HG02840 (cell line): Measurements from ENCODE around the gene TOX2.

Source experiments
- ATAC-seq: cut with Tn5 transposase; IDR thresholded peaks from one replicate; pipeline ENCODE4 v1.9.1; 2021; ENCODE audit warnings: mild to moderate bottlenecking, moderate library complexity, moderate number of reproducible peaks; ENCODE audit not compliant: unreplicated experiment, low FRiP score

TOX2 gene

GRCh38 chr20:43955062-43955749 is 40.6 kb downstream of the TOX2 start:
- ATAC-seq: peak; percentile 53

GRCh38 chr20:43955750-43956191 is 41.1 kb downstream of the TOX2 start:
- no peak for ATAC-seq

- ATAC-seq: no peak
These were observed 42.7 kb downstream of the TOX2 start for GRCh38 chr20:43957392-43957791.

GRCh38 chr20:43958626-43959025 is 44.0 kb downstream of the TOX2 start:
- no peak for ATAC-seq

GRCh38 chr20:43959079-43959919 is 44.6 kb downstream of the TOX2 start:
- no peak for ATAC-seq

GRCh38 chr20:43959920-43960227 is 45.2 kb downstream of the TOX2 start:
- no peak for ATAC-seq

GRCh38 chr20:43960231-43960630 is 45.6 kb downstream of the TOX2 start:
- ATAC-seq: no peak

GRCh38 chr20:43961116-43961515 is 46.5 kb downstream of the TOX2 start:
- no peak for ATAC-seq

- ATAC-seq: no peak
These were observed 47.2 kb downstream of the TOX2 start for GRCh38 chr20:43961541-43962471.

GRCh38 chr20:43962530-43962929 is 47.9 kb downstream of the TOX2 start:
- ATAC-seq: no peak

- no peak for ATAC-seq
These were observed 48.6 kb downstream of the TOX2 start for GRCh38 chr20:43963233-43963632.

- no peak for ATAC-seq
These were observed 49.5 kb downstream of the TOX2 start for GRCh38 chr20:43963872-43964791.

GRCh38 chr20:43968341-43969000 is 53.8 kb downstream of the TOX2 start:
- ATAC-seq: no peak

GRCh38 chr20:43969028-43969447 is 54.4 kb downstream of the TOX2 start:
- ATAC-seq: no peak

GRCh38 chr20:43969501-43970182 is 55.0 kb downstream of the TOX2 start:
- no peak for ATAC-seq

- no peak for ATAC-seq
These were observed 56.6 kb downstream of the TOX2 start for GRCh38 chr20:43971267-43971666.

GRCh38 chr20:43972051-43972450 is 57.4 kb downstream of the TOX2 start:
- no peak for ATAC-seq

- ATAC-seq: no peak
These were observed 58.0 kb downstream of the TOX2 start for GRCh38 chr20:43972692-43973091.

GRCh38 chr20:43973231-43973630 is 58.6 kb downstream of the TOX2 start:
- ATAC-seq: no peak
